ENCODE measurements around the gene CYFIP1.

GRCh38 chr15:22960126-22960525 is 20.0 kb downstream of the CYFIP1 start:
- TF ChIP-seq CTCF (IDR thresholded peaks at IDR 0.05) (no peak), EP300 (IDR thresholded peaks at IDR 0.05) (no peak)
